C4-2B (cell line): ENCODE results near the gene NEUROG3.
"Not testable (repeated sequence)": the region's sequence is repeated elsewhere in the genome, so short reads cannot be mapped to it uniquely, and the experiment has no call there.

ENCODE experiments used
- H3K27ac ChIP-seq: fragments of 450-650 bp; 2 replicates; pipeline ENCODE4 v1.5.1; 2017
- ZFX ChIP-seq: fragments of 450-650 bp; IDR thresholded peaks from 2 replicates; pipeline ENCODE4 v1.6.1; 2017
- TF ChIP-seq, protein P1 (sequence below): fragments of 450-650 bp; conservative IDR thresholded peaks from 2 replicates; pipeline ENCODE4 v1.5.1; 2017; ENCODE audit warnings: mild to moderate bottlenecking

The NEUROG3 gene

DNA sequence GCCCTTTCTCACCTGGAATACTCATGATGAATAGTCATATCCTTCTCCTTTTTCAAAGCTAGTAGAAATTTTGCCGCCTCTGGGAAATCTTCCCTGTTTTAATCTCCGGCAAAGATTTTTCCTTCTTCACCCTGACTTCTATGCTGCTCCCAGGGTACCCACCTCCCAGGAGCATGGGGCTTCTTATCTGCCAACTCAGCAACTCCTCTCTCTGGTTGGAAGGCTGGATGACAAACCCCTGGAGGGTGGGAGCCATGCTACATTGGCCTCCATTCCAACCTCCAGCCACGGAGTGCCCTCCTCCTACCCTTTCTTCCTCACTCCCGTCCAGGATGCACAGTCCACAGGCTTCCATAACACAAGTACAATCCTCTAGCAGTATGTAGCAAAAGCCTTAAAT, 19.9 kb downstream of the NEUROG3 start:
- TF ChIP-seq, protein P1, sequence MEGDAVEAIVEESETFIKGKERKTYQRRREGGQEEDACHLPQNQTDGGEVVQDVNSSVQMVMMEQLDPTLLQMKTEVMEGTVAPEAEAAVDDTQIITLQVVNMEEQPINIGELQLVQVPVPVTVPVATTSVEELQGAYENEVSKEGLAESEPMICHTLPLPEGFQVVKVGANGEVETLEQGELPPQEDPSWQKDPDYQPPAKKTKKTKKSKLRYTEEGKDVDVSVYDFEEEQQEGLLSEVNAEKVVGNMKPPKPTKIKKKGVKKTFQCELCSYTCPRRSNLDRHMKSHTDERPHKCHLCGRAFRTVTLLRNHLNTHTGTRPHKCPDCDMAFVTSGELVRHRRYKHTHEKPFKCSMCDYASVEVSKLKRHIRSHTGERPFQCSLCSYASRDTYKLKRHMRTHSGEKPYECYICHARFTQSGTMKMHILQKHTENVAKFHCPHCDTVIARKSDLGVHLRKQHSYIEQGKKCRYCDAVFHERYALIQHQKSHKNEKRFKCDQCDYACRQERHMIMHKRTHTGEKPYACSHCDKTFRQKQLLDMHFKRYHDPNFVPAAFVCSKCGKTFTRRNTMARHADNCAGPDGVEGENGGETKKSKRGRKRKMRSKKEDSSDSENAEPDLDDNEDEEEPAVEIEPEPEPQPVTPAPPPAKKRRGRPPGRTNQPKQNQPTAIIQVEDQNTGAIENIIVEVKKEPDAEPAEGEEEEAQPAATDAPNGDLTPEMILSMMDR, result no peak
- no peak for TF ChIP-seq ZFX
- H3K27ac ChIP-seq, result no peak overlapping the region

- H3K27ac ChIP-seq, result no peak overlapping the region
- TF ChIP-seq, protein P1, result no peak
- no peak for TF ChIP-seq ZFX
Observed at GRCh38 chr10:69552268-69552667, 21.0 kb downstream of the NEUROG3 start.

GRCh38 chr10:69549959-69550358, 23.3 kb downstream of the NEUROG3 start:
- no peak overlapping the region for H3K27ac ChIP-seq
- TF ChIP-seq ZFX, result no peak

DNA sequence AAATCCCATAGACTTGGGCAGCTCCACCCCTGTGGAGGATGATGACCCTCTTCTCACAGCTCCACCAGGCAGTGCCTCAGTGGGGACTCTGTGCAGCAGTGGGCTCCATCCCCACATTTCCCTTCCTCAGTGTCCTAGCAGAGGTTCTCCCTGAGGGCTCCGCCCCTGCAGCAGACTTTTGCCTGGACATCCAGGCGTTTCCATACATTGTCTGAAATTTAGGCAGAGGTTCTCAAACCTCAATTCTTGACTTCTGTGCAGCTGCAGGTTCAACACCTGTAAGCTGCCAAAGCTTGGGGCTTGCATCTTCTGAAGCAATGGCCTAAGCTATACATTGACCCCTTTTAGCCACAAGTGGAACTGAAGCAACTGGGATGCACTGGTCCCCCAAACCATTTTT, 31.8 kb downstream of the NEUROG3 start:
- no peak overlapping the region for H3K27ac ChIP-seq
- TF ChIP-seq, protein P1, result no peak
- no peak for TF ChIP-seq ZFX

GRCh38 chr10:69538461-69538860, 34.8 kb downstream of the NEUROG3 start:
- TF ChIP-seq ZFX, result no peak
- TF ChIP-seq, protein P1, result no peak
- H3K27ac ChIP-seq, result no peak overlapping the region

DNA sequence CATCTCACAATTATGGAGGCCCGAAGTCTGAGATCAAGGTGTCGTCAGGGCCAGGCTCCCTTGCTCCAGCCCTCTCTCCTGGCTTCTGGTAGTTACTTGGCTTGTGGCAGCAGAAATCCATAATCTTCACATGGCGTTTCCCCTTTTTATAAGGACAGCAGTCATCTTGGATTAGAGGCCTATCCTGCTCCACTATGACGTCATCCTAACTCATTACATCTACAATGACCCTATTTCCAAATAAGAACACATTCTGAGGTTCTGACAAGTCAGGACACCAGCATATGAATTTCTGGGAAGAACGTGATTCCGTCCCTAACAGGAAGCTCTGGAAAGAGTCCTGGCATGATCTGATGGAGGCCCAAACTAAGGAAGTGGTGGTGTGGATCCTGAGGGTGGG, 35.8 kb downstream of the NEUROG3 start:
- no peak overlapping the region for H3K27ac ChIP-seq
- TF ChIP-seq, protein P1, result no peak
- no peak for TF ChIP-seq ZFX

GRCh38 chr10:69536521-69536920, 36.7 kb downstream of the NEUROG3 start:
- not testable (repeated sequence) for H3K27ac ChIP-seq

DNA sequence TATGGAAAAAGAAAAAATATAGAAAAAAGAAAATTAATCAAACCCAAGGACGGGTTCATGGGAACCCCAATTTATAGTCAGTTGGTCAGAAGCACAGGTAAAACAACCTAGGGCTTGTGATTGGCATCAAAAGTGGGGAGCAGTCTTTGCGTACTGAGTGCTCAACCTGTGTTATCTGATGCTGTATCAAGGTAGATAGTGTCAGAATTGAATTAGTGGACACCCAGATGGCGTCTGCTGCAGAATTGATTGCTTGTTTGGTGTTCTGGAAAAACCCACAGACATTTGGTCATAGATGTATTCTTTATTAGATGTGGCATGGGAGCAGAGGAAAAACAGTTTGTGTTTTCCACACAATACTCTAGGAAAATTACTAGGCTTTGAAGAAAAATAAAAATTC, 39.6 kb downstream of the NEUROG3 start:
- H3K27ac ChIP-seq, result no peak overlapping the region
- TF ChIP-seq ZFX, result no peak
- TF ChIP-seq, protein P1, result no peak

GRCh38 chr10:69527961-69528360, 45.3 kb downstream of the NEUROG3 start:
- TF ChIP-seq, protein P1, result no peak

More at GRCh38 chr10:69527961-69528360, 45.3 kb downstream of the NEUROG3 start:
- H3K27ac ChIP-seq, result no peak overlapping the region
